Measurements from ENCODE around the gene FBXO42. TPM values are rescaled to one million over a fixed set of nuclear protein-coding genes. Genes with fewer than 3 reads are reported as not detected.

Gene FBXO42
- total and polyA plus RNA-seq, 2 of the 8 experiments (the other 6 are each of a cell fraction or from before 2014, with no cell fraction given): 15.1 to 17.0 TPM

DNA sequence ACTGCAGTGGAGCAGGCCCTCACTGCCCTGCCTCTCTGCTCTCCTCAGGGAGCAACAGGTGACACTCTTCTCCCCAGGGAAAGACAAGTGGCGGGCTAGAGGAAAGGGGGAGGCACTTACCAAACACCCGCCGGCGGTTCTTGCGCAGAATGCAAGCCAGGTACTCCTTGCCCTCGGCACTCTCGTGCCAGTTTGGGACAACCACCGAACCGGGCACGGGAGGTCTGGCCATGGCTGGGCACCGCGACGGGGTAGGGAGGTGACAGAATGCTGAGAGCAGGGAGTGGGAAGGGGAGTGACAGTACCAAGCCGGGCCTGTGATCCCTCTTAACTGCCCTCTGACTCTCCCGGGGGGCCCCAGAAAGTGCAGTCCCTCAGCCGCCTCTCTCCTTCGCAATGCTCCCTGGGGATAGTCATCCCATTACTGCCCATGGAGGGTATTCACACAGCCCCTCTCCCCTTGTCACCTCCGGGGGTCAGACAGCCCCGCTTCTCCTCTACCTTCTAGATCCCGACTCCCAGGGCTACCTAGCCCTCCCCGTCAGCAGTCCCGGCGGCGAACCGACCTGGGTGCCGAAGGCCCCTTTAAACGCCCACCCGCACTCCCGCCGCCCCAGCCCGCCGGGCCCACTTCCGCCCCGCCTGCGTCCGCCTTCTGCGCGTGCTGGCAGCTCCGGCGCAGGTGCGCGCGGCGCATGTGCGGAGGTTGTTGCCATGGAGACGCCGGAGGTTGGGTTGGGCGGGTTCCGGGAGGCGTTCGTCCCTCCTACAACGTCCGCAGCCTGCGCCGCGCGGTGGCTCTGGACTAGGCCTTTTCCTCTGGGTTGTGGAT is 115.6 kb downstream of the FBXO42 start, which contains the start of gene CPLANE2 (continued):
- TF ChIP-seq EP300 (IDR thresholded peaks at IDR 0.05; ENCODE audit: borderline replicate concordance in 1 of 2, low read depth in 2 of 2, low read length in 2 of 2): peak in 1 of 2 experiments; percentile 19; a peak in 1 of 3 replicates
- TF ChIP-seq JUN (IDR thresholded peaks at IDR 0.05; ENCODE audit: low read depth, low read length): no peak
- peak; percentile 43; the same call in 1 of the 2 replicates for TF ChIP-seq TAF1 (IDR thresholded peaks at IDR 0.05; ENCODE audit: low read depth, low read length)
- TF ChIP-seq RFX5 (IDR thresholded peaks at IDR 0.05; ENCODE audit: borderline replicate concordance, low read depth, low read length): peak; percentile 79
- TF ChIP-seq TCF12 (IDR thresholded peaks at IDR 0.05; ENCODE audit: low read depth, low read length): no peak
- no peak for TF ChIP-seq BRCA1 (IDR thresholded peaks at IDR 0.05; ENCODE audit: low read depth, low read length)
- TF ChIP-seq FOSL1 (IDR thresholded peaks at IDR 0.05; ENCODE audit: insufficient read depth, low read depth, low read length): peak; percentile 55; the same call in 1 of the 2 replicates
- TF ChIP-seq, protein P1, sequence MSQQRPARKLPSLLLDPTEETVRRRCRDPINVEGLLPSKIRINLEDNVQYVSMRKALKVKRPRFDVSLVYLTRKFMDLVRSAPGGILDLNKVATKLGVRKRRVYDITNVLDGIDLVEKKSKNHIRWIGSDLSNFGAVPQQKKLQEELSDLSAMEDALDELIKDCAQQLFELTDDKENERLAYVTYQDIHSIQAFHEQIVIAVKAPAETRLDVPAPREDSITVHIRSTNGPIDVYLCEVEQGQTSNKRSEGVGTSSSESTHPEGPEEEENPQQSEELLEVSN (IDR thresholded peaks at IDR 0.05): peak; percentile 70
- TF ChIP-seq, protein P2, sequence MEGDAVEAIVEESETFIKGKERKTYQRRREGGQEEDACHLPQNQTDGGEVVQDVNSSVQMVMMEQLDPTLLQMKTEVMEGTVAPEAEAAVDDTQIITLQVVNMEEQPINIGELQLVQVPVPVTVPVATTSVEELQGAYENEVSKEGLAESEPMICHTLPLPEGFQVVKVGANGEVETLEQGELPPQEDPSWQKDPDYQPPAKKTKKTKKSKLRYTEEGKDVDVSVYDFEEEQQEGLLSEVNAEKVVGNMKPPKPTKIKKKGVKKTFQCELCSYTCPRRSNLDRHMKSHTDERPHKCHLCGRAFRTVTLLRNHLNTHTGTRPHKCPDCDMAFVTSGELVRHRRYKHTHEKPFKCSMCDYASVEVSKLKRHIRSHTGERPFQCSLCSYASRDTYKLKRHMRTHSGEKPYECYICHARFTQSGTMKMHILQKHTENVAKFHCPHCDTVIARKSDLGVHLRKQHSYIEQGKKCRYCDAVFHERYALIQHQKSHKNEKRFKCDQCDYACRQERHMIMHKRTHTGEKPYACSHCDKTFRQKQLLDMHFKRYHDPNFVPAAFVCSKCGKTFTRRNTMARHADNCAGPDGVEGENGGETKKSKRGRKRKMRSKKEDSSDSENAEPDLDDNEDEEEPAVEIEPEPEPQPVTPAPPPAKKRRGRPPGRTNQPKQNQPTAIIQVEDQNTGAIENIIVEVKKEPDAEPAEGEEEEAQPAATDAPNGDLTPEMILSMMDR (IDR thresholded peaks at IDR 0.05; ENCODE audit: control extremely low read depth in 1 of 3, insufficient read depth in 1 of 3, low read depth in 1 of 3, low read length in 3 of 3): no peak
- TF ChIP-seq, protein P3, sequence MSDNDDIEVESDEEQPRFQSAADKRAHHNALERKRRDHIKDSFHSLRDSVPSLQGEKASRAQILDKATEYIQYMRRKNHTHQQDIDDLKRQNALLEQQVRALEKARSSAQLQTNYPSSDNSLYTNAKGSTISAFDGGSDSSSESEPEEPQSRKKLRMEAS (IDR thresholded peaks at IDR 0.05): peak; percentile 89
- peak; percentile 27 to 52; a peak in 3 of 4 replicates for TF ChIP-seq SIN3A (conservative IDR thresholded peaks at IDR 0.05 in 1 of 2, IDR thresholded peaks at IDR 0.05 in 1 of 2; ENCODE audit: low read depth in 1 of 2, low read length in 2 of 2)
- no peak for TF ChIP-seq YY1 (IDR thresholded peaks at IDR 0.05; ENCODE audit: low read depth, low read length)
- TF ChIP-seq SRF (IDR thresholded peaks at IDR 0.05; ENCODE audit: low read depth, low read length): no peak
- peak in 1 of 2 experiments; percentile 25; a peak in 1 of 4 replicates for TF ChIP-seq HDAC2 (IDR thresholded peaks at IDR 0.05; ENCODE audit: borderline replicate concordance in 1 of 2, low read depth in 2 of 2, low read length in 2 of 2)
- no peak for TF ChIP-seq SUZ12 (IDR thresholded peaks at IDR 0.05; ENCODE audit: low read length)
